Gastrocnemius medialis (tissue), 4 donors: ENCODE measurements around the gene CNPY4. TPM values are rescaled to one million over a fixed set of nuclear protein-coding genes. Genes with fewer than 3 reads are reported as not detected.
A peak's percentile ranks its signal among the peaks of the same experiment; 100 is the strongest.

Source experiments
- ATAC-seq, 2 donors: fragments of 150-250 bp; one replicate each; pipeline ENCODE4 v1.9.1; 2016
- DNase-seq, 2 donors: peaks; one replicate each; pipeline ENCODE4 v3.0.0-alpha.2; 2019
- H3K27ac ChIP-seq, 4 donors: fragments of 200-600 bp; sonication (generic); 1 replicate in 1 of 4; 2 replicates in 3 of 4; pipeline ENCODE4 v1.5.1; 2016 to 2018; ENCODE audit warnings: mild to moderate bottlenecking in 2 of 4, moderate library complexity in 1 of 4
- H3K27me3 ChIP-seq, 3 donors: fragments of 200-600 bp; sonication (generic) in 2 of 3; 1 replicate in 1 of 3; 2 replicates in 2 of 3; pipeline versions ENCODE4 v1.5.1 to v1.6.0; 2016 to 2019; ENCODE audit warnings: mild to moderate bottlenecking in 1 of 3, moderate library complexity in 1 of 3
- H3K36me3 ChIP-seq, 2 donors: fragments of 200-600 bp; sonication (generic) in 1 of 2; one replicate each; pipeline ENCODE4 v1.5.1; 2017 to 2018
- H3K4me1 ChIP-seq, 2 donors: fragments of 200-600 bp; sonication (generic) in 1 of 2; one replicate each; pipeline ENCODE4 v1.5.1; 2016 to 2017; ENCODE audit warnings: mild to moderate bottlenecking in 2 of 2
- H3K4me3 ChIP-seq, 4 donors: fragments of 200-600 bp; sonication (generic) in 3 of 4; 1 replicate in 1 of 4; 2 replicates in 3 of 4; pipeline ENCODE4 v1.5.1; 2016 to 2019; ENCODE audit warnings: mild to moderate bottlenecking in 2 of 4
- H3K9me3 ChIP-seq, 3 donors: fragments of 200-600 bp; sonication (generic) in 2 of 3; 1 replicate in 1 of 3; 2 replicates in 2 of 3; pipeline ENCODE4 v1.5.1; 2016 to 2019
- CTCF ChIP-seq, 5 experiments: fragments of 450-650 bp in 3 of 5; fragments of 200-600 bp in 2 of 5; sonication (generic) in 2 of 5; IDR thresholded peaks in 4 of 5; conservative IDR thresholded peaks in 1 of 5; 1 replicate in 4 of 5; 2 replicates in 1 of 5; pipeline ENCODE4 v1.5.1; 2016 to 2019; ENCODE audit warnings: antibody characterized with exemption in 5 of 5, mild to moderate bottlenecking in 3 of 5, moderate library complexity in 3 of 5
- POLR2A ChIP-seq, 2 donors: fragments of 450-650 bp; IDR thresholded peaks; one replicate each; pipeline ENCODE4 v1.6.1; 2017; ENCODE audit warnings: antibody characterized with exemption in 2 of 2, mild to moderate bottlenecking in 2 of 2, moderate library complexity in 2 of 2
- in situ Hi-C, 4 donors: fragments of 200-750 bp; cut with MboI; loops; one replicate each; pipeline versions ENCODE4 v1.15.0 to v1.8.0; 2017; ENCODE audit warnings: low sequenced_read_pairs in 4 of 4
- intact Hi-C: fragments of 100-400 bp; cut with DNase I; formaldehyde crosslinking; loops from one replicate; pipeline ENCODE4 v1.15.1; 2023; ENCODE audit warnings: low total_unique reads
- total RNA-seq, 4 donors: library from RNA; depleted of rRNA; stranded (reverse); fragments of >200 nt; gene quantifications; one replicate each; pipeline versions ENCODE4 v1.1.0 to v1.2.3, GENCODE V29; 2016

CNPY4 gene
- total RNA-seq, 4 donors from 2014 or later, result 2.0 to 5.0 (median 2.4) TPM

DNA sequence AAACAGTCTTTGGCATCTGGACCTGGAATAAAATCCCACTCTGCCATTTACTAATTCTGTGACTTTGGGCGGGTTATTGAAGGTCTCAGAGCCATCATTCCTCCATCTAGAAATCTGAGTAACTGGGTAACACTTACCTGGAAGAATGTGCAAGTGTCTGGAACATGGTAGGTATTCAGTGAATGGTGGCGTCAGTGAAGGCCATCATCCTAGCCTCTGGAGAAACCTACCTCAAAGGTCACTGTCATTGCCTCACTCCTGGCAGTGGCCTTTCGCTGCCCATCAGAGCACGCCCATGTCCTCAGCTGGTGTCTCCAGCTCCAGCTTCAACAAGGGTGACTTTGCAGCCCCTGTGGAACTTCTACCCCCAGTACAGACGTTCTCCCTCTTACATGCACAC lies 44.4 kb downstream of the CNPY4 start:
- ATAC-seq (no peak), DNase-seq (no peak)
- in situ Hi-C loops, result loop anchor here in 1 of 4 donors (25.0 kb wide), 1 partner anchor 173 kb away; no protein-coding TSS in a partner anchor
- no peaks in the 10 kb centered on the region for H3K9me3 ChIP-seq
- intact Hi-C loops, result no loop called here
- no peak for TF ChIP-seq CTCF (IDR thresholded peaks at IDR 0.05 in 4 of 5, conservative IDR thresholded peaks at IDR 0.05 in 1 of 5)
- peaks cover 2 to 10% of the 10 kb centered on the region in 2 donors for H3K4me1 ChIP-seq
- H3K4me3 ChIP-seq, result no peak overlapping the region
- no peaks in the 10 kb centered on the region for H3K36me3 ChIP-seq
- peaks cover 4 to 17% (median 14%) of the 10 kb centered on the region in 3 donors for H3K27me3 ChIP-seq
- no peak overlapping the region for H3K27ac ChIP-seq

- no peak for TF ChIP-seq POLR2A (IDR thresholded peaks at IDR 0.05)
- no peak for TF ChIP-seq CTCF (IDR thresholded peaks at IDR 0.05 in 4 of 5, conservative IDR thresholded peaks at IDR 0.05 in 1 of 5)
- in situ Hi-C loops (loop anchor here in 1 of 4 donors (25.0 kb wide), 1 partner anchor 171 kb away; no protein-coding TSS in a partner anchor), intact Hi-C loops (no loop called here)
- no peak for ATAC-seq
- no peak overlapping the region for H3K4me3 ChIP-seq
- peaks cover 2 to 9% of the 10 kb centered on the region in 2 donors for H3K4me1 ChIP-seq
- peaks cover 4 to 35% (median 28%) of the 10 kb centered on the region in 3 donors for H3K27me3 ChIP-seq
- H3K9me3 ChIP-seq, result no peaks in the 10 kb centered on the region
- DNase-seq, result no peak
- no peak overlapping the region for H3K27ac ChIP-seq
- no peaks in the 10 kb centered on the region for H3K36me3 ChIP-seq
Observed at GRCh38 chr7:100166317-100166940, 47.0 kb downstream of the CNPY4 start.

DNA sequence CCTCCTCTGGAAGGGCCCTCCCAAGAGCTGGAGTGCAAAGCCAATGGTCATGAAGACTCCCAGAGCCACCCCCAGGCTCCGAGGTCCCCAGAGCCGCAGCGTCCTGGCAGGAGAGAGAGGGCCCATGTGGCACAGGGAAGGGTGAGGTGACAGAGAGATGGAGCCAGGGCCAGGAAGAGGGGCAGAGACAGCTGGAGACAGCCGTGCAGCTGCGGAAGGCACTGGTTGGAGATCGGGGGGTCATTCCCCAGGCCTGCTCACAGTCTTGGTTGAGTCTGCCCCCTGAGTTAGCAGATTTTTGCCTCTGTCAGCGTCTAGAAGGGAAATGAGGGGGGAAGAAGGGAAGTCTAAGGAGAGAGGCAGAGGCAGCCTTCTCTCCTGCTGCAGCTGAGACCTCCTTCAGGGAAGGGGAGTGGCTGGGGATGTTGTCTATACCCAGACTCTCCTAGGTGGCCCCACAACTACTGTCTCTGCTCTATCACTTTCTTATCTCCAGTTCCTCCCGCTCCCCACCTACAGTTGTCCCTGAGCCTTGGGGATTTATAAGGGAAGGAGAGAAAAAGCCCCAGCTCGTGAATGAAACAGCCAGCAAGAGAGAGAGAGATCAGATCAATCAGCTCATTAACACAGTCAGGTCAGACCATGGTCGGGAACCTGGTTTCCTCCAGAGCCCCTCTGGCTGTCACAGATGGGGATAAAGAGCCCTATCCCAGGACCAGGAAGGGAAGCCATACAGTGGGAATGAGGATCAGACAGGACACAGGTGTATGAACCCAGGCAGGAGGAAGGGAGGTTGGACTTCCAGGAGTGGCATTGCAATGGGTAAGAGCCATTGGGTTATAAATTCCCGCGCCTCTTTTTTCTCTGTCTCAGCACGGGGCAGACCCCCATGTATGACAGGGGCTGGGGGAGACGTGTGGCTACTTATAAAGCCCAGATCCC lies 47.8 kb downstream of the CNPY4 start:
- intact Hi-C loops (no loop called here), in situ Hi-C loops (loop anchor here in 1 of 4 donors (25.0 kb wide), 1 partner anchor 170 kb away; no protein-coding TSS in a partner anchor)
- peak overlapping the region in 3 of 4 donors; percentile 45 to 53 (median 48) for H3K4me3 ChIP-seq
- ATAC-seq (no peak), DNase-seq (no peak)
- H3K4me1 ChIP-seq, result peaks cover 2 to 9% of the 10 kb centered on the region in 2 donors
- peaks cover 8 to 42% (median 35%) of the 10 kb centered on the region in 3 donors for H3K27me3 ChIP-seq
- no peaks in the 10 kb centered on the region for H3K36me3 ChIP-seq
- H3K9me3 ChIP-seq, result no peaks in the 10 kb centered on the region
- peak overlapping the region in 1 of 4 donors; percentile 59 for H3K27ac ChIP-seq
- TF ChIP-seq CTCF (IDR thresholded peaks at IDR 0.05 in 4 of 5, conservative IDR thresholded peaks at IDR 0.05 in 1 of 5) (no peak), POLR2A (IDR thresholded peaks at IDR 0.05) (no peak)

- DNase-seq, result no peak
- intact Hi-C loops, result no loop called here
- in situ Hi-C loops, result loop anchor here in 1 of 4 donors (25.0 kb wide), 1 partner anchor 169 kb away; no protein-coding TSS in a partner anchor
- peak; percentile 22 to 35 for ATAC-seq
- Histone ChIP-seq H3K36me3 (no peaks in the 10 kb centered on the region), H3K9me3 (no peaks in the 10 kb centered on the region), H3K27me3 (peaks cover 8 to 44% (median 40%) of the 10 kb centered on the region in 3 donors), H3K27ac (peak overlapping the region; percentile 49 to 63 (median 56)), H3K4me1 (peaks cover 2 to 9% of the 10 kb centered on the region in 2 donors), H3K4me3 (peak overlapping the region; percentile 38 to 53 (median 46))
- TF ChIP-seq POLR2A (IDR thresholded peaks at IDR 0.05), result no peak
- no peak for TF ChIP-seq CTCF (IDR thresholded peaks at IDR 0.05 in 4 of 5, conservative IDR thresholded peaks at IDR 0.05 in 1 of 5)
Observed at GRCh38 chr7:100167912-100168323, 48.5 kb downstream of the CNPY4 start.
